Activated CD4-positive, CD25-positive, alpha-beta regulatory T cell treated with anti-CD3 and anti-CD28 coated beads, Interleukin-2, amount 50 U/mL, for 16 hours (primary cell): Measurements from ENCODE around the gene AASDH.

Source experiments
- DNase-seq: peaks from one replicate; pipeline ENCODE4 v3.0.0-alpha.2; 2020; ENCODE audit warnings: low read depth, low spot score

Gene AASDH

GRCh38 chr4:56315543-56315942 lies 71.7 kb downstream of the AASDH start:
- no peak for DNase-seq

DNA sequence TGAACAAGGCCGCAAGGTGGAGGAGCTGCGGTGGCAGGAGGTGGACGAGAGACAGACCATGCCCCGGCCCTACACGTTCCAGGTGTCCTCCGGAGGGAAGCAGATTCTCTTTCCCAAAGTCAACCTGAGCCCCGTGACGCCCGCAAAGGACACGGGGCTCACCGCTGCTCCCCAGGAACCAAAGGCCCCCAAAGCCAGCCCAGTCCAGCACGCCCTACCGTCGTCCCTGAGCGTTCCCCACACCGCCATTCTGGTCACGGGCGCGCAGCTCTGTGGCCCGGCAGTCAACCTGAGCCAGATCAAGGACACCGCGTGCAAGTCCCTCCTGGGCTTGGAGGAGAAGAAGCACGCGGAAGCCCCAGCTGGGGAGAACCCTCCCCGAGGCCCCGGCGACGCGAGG lies 72.2 kb downstream of the AASDH start:
- DNase-seq = no peak

GRCh38 chr4:56314207-56314915 lies 72.9 kb downstream of the AASDH start:
- no peak for DNase-seq

DNA sequence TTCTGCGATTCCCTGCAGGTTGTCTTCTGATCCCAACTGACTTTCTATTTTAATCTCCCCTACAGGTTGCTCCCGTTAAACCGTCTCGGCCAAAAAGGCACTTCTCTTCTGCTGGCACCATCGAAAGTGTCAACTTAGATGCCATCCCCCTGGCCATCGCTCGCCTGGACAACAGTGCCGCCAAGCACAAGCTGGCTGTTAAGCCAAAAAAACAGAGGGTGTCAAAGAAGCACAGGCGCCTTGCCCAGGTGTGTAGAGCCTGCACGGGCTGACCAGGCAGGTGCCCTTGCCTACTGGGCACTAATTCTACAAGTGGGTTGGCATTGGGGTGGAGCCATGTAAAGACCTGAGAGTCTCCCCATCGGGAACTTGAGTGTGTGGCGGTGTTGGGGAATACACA lies 74.2 kb downstream of the AASDH start:
- no peak for DNase-seq

- no peak for DNase-seq
Measured at GRCh38 chr4:56311299-56311975, 75.9 kb downstream of the AASDH start.

- DNase-seq = no peak
Measured at GRCh38 chr4:56310401-56311125, 76.7 kb downstream of the AASDH start.

DNA sequence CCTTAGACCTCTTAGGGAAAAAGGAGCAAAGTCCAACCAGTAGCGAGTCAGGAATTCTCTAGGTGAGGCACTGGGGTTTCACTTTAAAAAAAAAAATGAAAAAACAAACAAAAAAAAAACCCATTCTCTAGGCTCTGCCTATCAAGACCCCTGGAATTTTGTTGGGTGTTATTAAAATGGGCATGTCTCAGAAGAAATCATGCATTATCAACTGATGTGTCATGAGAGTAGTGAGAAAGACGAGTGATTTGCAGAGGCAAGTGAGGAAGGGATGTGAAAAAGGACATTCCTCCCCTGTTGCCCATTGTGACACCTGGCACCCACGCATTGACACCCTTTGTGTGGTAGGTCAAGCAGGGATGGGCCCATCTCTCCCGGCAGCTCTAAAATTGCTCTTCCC lies 78.9 kb downstream of the AASDH start:
- no peak for DNase-seq

DNA sequence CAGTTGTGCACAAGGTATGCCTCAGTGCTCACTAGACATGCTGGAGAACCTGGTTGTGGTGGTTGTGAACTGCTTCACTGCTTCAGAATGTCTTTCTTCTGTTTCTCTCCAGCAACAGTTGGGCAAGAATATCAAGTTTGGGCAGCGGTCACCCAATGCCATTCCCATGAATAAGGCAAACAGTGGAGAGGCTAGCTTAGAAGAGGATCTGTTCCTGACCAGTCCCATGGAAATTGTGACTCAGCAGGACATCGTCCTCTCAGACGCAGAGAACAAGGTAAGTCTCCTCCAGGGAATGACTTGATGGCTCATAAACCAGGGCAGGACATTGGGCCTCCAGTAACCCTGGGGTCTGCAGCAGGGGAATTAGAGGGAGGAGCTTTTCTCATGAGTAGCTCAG lies 79.9 kb downstream of the AASDH start:
- no peak for DNase-seq

DNA sequence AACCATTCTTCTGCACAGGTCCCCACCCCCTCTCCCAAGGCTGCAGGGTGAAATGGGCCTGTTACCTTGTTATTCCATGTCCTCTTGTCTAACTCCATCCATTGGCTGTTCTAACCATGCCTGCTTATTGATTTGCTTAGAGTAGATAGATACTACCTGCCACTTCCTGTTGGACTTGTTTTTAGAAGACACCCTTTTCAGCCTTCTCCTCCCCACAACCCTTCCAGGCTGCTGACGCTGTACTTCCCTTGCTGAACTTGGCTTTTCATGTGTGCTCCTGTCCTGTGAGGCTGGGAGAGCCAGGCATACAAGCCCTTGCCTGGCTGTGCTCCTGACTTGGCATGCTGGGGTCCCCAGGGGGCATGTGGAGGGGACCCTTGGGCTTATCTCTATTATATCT lies 81.9 kb downstream of the AASDH start:
- no peak for DNase-seq

DNA sequence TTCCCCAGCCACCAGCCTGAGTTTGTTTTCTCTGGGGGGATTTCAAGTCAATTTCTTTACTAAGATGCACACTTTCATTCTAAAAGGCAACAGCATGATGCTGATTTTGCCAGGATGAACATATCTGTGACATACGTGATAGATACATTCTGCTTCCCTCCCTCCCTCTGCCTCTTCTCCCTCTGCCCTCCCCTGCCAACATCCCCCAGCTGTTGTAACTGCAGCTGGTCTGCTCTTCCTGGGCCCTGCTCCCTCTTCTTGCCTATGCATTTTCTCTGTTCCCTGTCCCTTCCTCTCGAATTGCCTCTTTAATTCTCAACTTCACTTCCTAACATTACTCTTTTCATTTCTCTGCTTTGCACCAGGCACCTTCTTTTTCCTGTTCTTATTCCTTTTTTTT lies 83.4 kb downstream of the AASDH start:
- DNase-seq = no peak

- no peak for DNase-seq
Measured at GRCh38 chr4:56302760-56303159, 84.5 kb downstream of the AASDH start.

GRCh38 chr4:56301997-56302496 lies 85.2 kb downstream of the AASDH start:
- DNase-seq = no peak

GRCh38 chr4:56301181-56301996 lies 85.9 kb downstream of the AASDH start:
- DNase-seq = no peak

DNA sequence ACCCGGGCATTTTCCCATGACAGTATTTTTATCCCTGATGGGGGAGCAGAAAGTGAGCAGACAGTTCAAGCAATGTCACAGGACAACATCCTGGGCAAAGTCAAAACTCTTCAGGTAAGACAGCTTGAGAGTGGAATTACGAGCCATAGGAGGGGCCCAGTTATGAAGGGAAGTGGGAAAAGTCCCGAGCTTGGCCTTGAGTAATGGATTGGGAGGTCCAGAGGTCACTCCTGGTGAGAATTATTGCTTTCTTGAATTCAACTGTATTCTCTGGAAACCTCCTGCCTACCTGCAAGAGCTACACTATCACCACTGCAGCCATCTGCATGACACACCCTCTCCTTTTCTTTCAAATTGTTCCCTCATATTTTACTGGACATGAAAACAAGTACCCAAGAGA lies 89.1 kb downstream of the AASDH start:
- no peak for DNase-seq

DNA sequence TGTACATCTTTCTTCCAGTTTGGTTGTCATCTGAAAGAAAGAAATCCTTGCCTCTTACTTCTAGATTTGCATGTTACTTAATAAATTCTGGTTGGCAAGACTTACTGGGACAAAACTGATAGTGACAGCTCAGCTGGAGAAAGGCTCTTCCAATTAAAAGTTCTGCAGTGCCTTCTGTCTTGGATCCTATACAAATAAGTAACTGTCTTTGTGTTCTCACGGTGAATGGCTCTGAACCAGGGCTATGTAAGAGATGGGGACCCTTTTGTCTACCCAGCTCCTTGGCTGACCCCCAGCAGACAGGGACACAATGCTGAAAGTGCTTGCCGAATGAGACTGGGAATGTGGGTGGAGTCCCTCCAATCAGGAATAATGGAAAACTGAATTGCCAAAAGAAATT lies 89.5 kb downstream of the AASDH start:
- DNase-seq = no peak

GRCh38 chr4:56296526-56296925 lies 90.8 kb downstream of the AASDH start:
- DNase-seq = no peak

GRCh38 chr4:56293121-56293520 lies 94.2 kb downstream of the AASDH start:
- no peak for DNase-seq

- no peak for DNase-seq
Measured at GRCh38 chr4:56289934-56290333, 97.4 kb downstream of the AASDH start.

DNA sequence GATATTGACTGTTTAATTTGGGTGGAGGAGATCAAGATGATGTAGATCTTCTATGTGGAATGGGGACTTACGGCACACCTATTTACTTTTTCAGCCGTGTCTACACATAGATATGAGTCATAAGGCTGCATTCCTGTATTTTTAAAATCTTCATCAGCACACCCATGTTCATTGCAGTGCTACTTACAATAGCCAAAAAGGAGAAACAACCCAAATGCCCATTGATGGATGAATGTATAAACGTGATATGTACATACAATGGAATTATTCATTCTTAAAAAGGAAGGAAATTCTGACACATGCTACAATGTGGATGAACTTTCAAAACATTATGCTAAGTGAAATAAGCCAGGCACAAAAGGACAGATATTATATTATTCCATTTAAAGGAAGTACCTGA lies 98.6 kb downstream of the AASDH start:
- DNase-seq = no peak
